ENCODE data around the gene SERGEF. TPM values are rescaled to one million over a fixed set of nuclear protein-coding genes. Genes with fewer than 3 reads are reported as not detected.

SERGEF gene
- total RNA-seq: 10 to 100 TPM; 21.1 to 28.2 TPM
- long read RNA-seq, transcript SERGEF-201 (11 exons, 1,566 nt): major isoform, 5 of 27 reads
- long read RNA-seq, partial matches to known transcripts: 1 of 27 reads
- long read RNA-seq, other reads (novel, unspliced or antisense): 17 of 27 reads

- ATAC-seq: peak; percentile 98 to 99
- intact Hi-C loops (cut with DNase I): loop anchor here in 1 of 2 donors (5.0 kb wide), 1 partner anchor 94 kb away; the partner anchor contains the start of gene SAAL1
- peak; percentile 95 for DNase-seq
Measured at GRCh38 chr11:18012906-18013781, at the start of gene SERGEF. Gene SERGEF, minus strand, starts transcription at chr11:18013047. Its CDS starts 37 bp downstream, at chr11:18013010.

GRCh38 chr11:18061351-18061750 is 48.5 kb upstream of the SERGEF start:
- ATAC-seq (no peak), DNase-seq (no peak)
- intact Hi-C loops (cut with DNase I): no loop called here

GRCh38 chr11:18056561-18057181 is 43.8 kb upstream of the SERGEF start:
- ATAC-seq: no peak
- intact Hi-C loops (cut with DNase I): no loop called here

GRCh38 chr11:18054511-18055103 is 41.8 kb upstream of the SERGEF start:
- intact Hi-C loops (cut with DNase I): no loop called here
- DNase-seq (no peak), ATAC-seq (no peak)

More at GRCh38 chr11:18056561-18057181, 43.8 kb upstream of the SERGEF start:
- no peak for DNase-seq

- DNase-seq (no peak), ATAC-seq (no peak)
- intact Hi-C loops (cut with DNase I): no loop called here
Measured at GRCh38 chr11:18050848-18051247, 38.0 kb upstream of the SERGEF start.

GRCh38 chr11:18046116-18046777 is 33.4 kb upstream of the SERGEF start, which contains the start of gene TPH1:
Gene TPH1, minus strand, starts transcription at chr11:18046269. Its CDS starts 5,507 bp downstream, at chr11:18040762.
- DNase-seq: peak; percentile 69
- ATAC-seq: peak; percentile 50 to 98
- intact Hi-C loops (cut with DNase I): no loop called here

GRCh38 chr11:18036456-18036855 is 23.6 kb upstream of the SERGEF start:
- ATAC-seq (no peak), DNase-seq (no peak)
- intact Hi-C loops (cut with DNase I): no loop called here

GRCh38 chr11:18027475-18027874 is 14.6 kb upstream of the SERGEF start:
- intact Hi-C loops (cut with DNase I): no loop called here
- DNase-seq: no peak
- ATAC-seq: no peak

GRCh38 chr11:18022419-18022818 is 9.6 kb upstream of the SERGEF start:
- no peak for ATAC-seq
- intact Hi-C loops (cut with DNase I): no loop called here
- no peak for DNase-seq

- intact Hi-C loops (cut with DNase I): no loop called here
- DNase-seq (no peak), ATAC-seq (no peak)
Measured at GRCh38 chr11:18019650-18020049, 6.8 kb upstream of the SERGEF start.

GRCh38 chr11:18016789-18017188 is 3.9 kb upstream of the SERGEF start:
- DNase-seq (no peak), ATAC-seq (no peak)
- intact Hi-C loops (cut with DNase I): no loop called here

- intact Hi-C loops (cut with DNase I): loop anchor here in 1 of 2 donors (5.0 kb wide), 1 partner anchor 92 kb away; the partner anchor contains the start of gene SAAL1
- ATAC-seq (no peak), DNase-seq (no peak)
Measured at GRCh38 chr11:18014876-18015275, 2.0 kb upstream of the SERGEF start.

GRCh38 chr11:18013790-18014507 is 1.1 kb upstream of the SERGEF start:
- intact Hi-C loops (cut with DNase I): loop anchor here in 1 of 2 donors (5.0 kb wide), 1 partner anchor 93 kb away; the partner anchor contains the start of gene SAAL1

GRCh38 chr11:18012122-18012905 is 533 bp downstream of the SERGEF start:
- DNase-seq: peak; percentile 24
- intact Hi-C loops (cut with DNase I): loop anchor here in 1 of 2 donors (5.0 kb wide), 1 partner anchor 95 kb away; the partner anchor contains the start of gene SAAL1
- ATAC-seq: peak; percentile 19 to 21

More at GRCh38 chr11:18013790-18014507, 1.1 kb upstream of the SERGEF start:
- DNase-seq (no peak), ATAC-seq (no peak)

GRCh38 chr11:18011633-18012032 is 1.2 kb downstream of the SERGEF start:
- no peak for ATAC-seq
- DNase-seq: no peak
- intact Hi-C loops (cut with DNase I): loop anchor here in 1 of 2 donors (5.0 kb wide), 1 partner anchor 96 kb away; the partner anchor contains the start of gene SAAL1

GRCh38 chr11:18010977-18011586 is 1.8 kb downstream of the SERGEF start:
- DNase-seq (no peak), ATAC-seq (no peak)
- intact Hi-C loops (cut with DNase I): loop anchor here in 1 of 2 donors (5.0 kb wide), 1 partner anchor 96 kb away; the partner anchor contains the start of gene SAAL1

Data from left cardiac atrium (tissue), 4 donors.